Suprapubic skin (tissue), 3 donors: ENCODE data around the gene OR7D2.

Experiments
- EP300 ChIP-seq: sonication (generic); formaldehyde crosslinking; IDR thresholded peaks from one replicate; pipeline ENCODE4 v1.6.1; 2017; ENCODE audit warnings: antibody characterized with exemption
- TF ChIP-seq, protein P1 (sequence below), 2 donors: fragments of 200-600 bp in 1 of 2; fragments of 450-650 bp in 1 of 2; sonication (generic) in 1 of 2; IDR thresholded peaks; one replicate each; pipeline ENCODE4 v1.5.1; 2016 to 2019; ENCODE audit warnings: antibody characterized with exemption in 2 of 2, mild to moderate bottlenecking in 1 of 2, moderate library complexity in 1 of 2

DNA sequence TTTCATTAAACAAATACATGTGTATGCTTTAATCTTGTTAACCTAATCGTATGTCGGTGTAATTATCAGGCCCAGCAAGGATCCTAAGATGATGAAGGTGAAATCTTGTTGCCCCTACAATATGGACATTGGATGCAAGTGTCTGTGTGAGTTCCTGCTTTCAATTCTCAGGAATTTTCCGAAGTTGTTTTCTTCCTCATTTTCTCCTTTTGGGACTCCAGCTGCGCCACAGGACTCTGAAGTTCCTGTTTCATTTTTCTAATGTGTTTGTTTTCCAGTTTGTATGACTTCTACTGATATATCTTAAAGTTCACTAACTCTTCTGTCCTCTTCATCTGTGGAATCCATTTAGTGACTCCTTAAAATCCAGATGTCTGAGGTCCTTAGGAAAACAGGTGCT is 11.9 kb upstream of the OR7D2 start:
- TF ChIP-seq EP300: no peak
- TF ChIP-seq, protein P1, sequence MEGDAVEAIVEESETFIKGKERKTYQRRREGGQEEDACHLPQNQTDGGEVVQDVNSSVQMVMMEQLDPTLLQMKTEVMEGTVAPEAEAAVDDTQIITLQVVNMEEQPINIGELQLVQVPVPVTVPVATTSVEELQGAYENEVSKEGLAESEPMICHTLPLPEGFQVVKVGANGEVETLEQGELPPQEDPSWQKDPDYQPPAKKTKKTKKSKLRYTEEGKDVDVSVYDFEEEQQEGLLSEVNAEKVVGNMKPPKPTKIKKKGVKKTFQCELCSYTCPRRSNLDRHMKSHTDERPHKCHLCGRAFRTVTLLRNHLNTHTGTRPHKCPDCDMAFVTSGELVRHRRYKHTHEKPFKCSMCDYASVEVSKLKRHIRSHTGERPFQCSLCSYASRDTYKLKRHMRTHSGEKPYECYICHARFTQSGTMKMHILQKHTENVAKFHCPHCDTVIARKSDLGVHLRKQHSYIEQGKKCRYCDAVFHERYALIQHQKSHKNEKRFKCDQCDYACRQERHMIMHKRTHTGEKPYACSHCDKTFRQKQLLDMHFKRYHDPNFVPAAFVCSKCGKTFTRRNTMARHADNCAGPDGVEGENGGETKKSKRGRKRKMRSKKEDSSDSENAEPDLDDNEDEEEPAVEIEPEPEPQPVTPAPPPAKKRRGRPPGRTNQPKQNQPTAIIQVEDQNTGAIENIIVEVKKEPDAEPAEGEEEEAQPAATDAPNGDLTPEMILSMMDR (IDR thresholded peaks at IDR 0.05): no peak
